Stimulated activated CD4-positive, alpha-beta T cell treated with anti-CD3 and anti-CD28 coated beads, TNF-alpha, amount 100 ng/mL, for 1 hour (primary cell): ENCODE results near the gene CNN2.

ENCODE experiments used
- DNase-seq, 3 donors: peaks; one replicate each; pipeline ENCODE4 v3.0.0-alpha.2; 2020; ENCODE audit warnings: low read depth in 3 of 3, low spot score in 1 of 3

The CNN2 gene

GRCh38 chr19:1049106-1049505 is 22.7 kb downstream of the CNN2 start:
- DNase-seq: no peak

- DNase-seq: no peak
Measured at GRCh38 chr19:1049800-1050199, 23.4 kb downstream of the CNN2 start.

- DNase-seq: no peak
Measured at GRCh38 chr19:1050989-1051788, 24.8 kb downstream of the CNN2 start.

DNA sequence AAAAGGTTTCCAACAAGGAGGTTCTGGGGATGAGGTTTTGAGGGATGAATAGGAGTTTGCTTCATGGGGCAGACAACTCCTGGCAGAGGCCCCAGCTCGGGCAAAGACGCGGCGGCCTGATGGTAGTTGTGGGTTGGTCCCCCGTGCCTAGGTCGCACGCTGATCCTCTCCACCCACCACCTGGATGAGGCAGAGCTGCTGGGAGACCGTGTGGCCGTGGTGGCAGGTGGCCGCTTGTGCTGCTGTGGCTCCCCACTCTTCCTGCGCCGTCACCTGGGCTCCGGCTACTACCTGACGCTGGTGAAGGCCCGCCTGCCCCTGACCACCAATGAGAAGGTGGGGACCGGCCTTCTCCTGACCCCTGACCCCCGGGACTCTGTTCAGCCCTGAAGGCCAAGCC is 25.4 kb downstream of the CNN2 start:
- DNase-seq: no peak

GRCh38 chr19:1052349-1052975 is 26.1 kb downstream of the CNN2 start:
- DNase-seq: no peak

DNA sequence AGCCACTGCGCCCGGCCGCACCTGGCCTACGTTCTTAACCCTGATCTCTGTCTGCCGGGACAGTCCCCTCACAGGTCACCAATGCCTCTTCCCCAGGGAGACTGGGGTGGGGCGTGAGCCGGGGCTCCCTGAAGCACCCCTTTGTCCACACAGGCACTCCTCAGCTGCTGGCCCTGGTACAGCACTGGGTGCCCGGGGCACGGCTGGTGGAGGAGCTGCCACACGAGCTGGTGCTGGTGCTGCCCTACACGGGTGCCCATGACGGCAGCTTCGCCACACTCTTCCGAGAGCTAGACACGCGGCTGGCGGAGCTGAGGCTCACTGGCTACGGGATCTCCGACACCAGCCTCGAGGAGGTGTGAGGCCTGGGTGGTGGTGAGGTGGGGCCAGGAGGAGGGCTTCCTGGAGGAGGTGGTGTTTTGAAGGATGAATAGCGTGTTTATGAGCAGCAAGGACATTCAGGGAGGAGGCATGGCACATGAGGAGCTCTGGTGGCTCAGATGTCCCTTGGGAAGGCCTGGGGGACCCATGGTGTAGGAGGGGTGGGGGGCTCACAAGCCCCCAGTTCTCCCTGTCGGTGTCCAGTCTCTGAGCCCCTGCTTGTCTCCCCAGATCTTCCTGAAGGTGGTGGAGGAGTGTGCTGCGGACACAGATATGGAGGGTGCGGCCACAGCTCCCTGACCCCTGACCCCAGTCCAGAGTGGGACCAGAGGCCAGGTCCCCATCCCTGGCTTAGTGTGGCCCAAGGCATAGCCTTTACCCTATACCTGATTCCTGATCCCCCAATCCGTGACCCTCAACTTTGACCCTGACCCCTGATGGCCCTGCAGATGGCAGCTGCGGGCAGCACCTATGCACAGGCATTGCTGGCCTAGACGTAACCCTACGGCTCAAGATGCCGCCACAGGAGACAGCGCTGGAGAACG is 27.0 kb downstream of the CNN2 start:
- no peak for DNase-seq

DNA sequence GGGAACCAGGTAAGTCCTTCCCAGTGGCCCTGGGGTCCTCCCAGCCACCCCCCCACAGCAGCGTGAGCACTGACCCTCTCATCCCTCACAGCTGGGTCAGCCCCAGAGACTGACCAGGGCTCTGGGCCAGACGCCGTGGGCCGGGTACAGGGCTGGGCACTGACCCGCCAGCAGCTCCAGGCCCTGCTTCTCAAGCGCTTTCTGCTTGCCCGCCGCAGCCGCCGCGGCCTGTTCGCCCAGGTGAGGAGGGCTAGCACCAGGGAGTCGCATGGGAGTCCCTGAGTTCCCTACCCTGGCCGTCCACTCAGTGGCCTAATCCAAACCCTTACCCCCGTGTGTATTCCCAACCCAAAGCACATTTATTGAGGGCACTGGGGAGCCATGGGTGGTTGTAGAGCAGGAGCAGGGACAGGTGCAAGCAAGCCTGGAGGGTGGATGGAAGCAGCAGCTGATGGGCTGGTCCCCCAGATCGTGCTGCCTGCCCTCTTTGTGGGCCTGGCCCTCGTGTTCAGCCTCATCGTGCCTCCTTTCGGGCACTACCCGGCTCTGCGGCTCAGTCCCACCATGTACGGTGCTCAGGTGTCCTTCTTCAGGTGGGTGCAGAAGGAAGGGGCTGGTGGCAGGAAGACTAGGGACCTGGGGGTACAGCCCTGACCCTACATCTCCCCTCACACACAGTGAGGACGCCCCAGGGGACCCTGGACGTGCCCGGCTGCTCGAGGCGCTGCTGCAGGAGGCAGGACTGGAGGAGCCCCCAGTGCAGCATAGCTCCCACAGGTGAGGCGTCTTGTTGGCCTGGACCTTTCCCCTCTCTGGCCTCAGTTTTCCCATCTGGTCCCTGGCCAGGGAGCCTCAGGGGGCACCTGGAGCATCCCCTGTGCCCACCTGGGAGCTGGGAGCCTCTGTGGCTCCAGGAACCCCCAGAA is 28.0 kb downstream of the CNN2 start:
- DNase-seq: no peak

DNA sequence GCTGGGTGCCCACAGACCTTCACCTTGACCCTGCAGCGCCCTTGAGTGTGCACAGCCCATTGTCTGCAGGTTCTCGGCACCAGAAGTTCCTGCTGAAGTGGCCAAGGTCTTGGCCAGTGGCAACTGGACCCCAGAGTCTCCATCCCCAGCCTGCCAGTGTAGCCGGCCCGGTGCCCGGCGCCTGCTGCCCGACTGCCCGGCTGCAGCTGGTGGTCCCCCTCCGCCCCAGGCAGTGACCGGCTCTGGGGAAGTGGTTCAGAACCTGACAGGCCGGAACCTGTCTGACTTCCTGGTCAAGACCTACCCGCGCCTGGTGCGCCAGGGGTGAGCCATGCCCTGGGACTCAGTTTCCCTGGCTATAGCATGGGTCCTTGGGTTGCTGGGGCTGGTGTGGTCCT is 28.6 kb downstream of the CNN2 start:
- DNase-seq: no peak

- DNase-seq: no peak
Measured at GRCh38 chr19:1055886-1056620, 29.6 kb downstream of the CNN2 start.

GRCh38 chr19:1057176-1057855 is 30.9 kb downstream of the CNN2 start:
- no peak for DNase-seq

GRCh38 chr19:1058112-1058511 is 31.7 kb downstream of the CNN2 start:
- no peak for DNase-seq

DNA sequence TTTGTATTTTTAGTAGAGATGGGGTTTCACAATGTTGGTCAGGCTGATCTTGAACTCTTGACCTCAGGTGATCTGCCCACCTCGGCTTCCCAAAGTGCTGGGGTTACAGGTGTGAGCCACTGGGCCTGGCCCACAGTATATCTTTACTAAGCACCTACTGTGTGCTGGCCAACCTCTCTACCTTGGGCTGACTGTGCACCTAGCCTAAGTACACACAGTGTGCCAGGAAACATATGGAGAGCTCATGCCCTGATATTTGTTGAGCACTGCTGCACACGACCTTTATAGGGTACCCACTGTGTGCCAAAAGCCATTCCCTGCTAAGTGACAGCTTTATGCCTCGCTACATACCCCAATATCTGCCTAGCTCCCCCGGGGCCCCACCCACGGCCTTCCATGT is 34.3 kb downstream of the CNN2 start:
- DNase-seq: no peak

- DNase-seq: no peak
Measured at GRCh38 chr19:1061987-1062386, 35.6 kb downstream of the CNN2 start.

DNA sequence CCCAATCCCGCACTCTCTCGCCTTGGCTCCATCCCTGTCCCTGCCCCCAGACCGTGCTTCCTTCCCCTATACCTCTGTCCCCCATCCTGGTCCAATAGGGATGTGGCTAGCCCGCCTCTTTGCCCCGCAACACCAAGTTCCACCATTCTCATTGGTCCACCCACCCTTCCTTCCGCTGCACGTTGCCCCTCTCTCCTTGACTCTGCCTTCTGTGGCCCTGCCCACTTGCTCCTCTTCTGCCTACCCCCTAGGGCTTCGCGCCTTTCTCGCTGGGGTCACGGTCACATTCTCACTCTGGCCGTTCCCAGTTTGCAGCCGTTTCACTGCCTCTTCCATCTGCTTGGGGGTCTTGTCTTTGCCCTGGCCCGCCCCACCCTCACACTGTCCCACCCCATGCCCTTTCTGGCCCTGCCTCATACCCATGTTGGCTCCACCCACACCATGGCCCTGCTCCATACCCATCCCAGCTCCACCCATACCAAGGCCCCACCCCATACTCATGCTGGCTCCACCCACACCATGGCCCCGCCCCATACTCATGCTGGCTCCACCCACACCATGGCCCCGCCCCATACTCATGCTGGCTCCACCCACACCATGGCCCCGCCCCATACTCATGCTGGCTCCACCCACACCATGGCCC is 36.1 kb downstream of the CNN2 start:
- DNase-seq: no peak

DNA sequence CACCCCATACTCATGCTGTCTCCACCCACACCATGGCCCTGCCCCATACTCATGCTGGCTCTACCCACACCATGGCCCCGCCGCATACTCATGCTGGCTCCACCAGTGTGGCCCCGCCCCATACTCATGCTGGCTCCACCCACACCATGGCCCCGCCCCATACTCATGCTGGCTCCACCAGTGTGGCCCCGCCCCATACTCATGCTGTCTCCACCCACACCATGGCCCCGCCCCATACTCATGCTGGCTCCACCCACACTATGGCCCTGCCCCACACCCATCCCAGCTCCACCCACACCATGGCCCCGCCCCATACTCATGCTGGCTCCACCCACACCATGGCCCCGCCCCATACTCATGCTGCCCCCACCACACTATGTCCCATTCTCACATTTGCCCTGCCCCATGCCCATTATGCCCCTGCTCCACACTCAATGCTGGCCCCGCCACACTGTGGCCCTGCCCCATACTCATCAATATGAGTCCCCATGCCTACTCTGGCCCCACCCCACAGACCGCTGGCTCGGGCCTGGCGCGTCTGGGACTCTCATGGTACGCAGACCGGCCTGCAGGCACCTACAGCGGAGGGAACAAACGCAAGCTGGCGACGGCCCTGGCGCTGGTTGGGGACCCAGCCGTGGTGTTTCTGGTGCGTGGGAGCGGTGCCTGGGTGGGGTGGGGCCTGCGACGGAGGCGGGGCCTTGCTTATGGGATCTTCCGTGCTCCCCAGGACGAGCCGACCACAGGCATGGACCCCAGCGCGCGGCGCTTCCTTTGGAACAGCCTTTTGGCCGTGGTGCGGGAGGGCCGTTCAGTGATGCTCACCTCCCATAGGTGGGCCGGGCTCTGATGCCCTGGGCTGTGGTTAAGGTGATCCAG is 36.9 kb downstream of the CNN2 start:
- DNase-seq: no peak

DNA sequence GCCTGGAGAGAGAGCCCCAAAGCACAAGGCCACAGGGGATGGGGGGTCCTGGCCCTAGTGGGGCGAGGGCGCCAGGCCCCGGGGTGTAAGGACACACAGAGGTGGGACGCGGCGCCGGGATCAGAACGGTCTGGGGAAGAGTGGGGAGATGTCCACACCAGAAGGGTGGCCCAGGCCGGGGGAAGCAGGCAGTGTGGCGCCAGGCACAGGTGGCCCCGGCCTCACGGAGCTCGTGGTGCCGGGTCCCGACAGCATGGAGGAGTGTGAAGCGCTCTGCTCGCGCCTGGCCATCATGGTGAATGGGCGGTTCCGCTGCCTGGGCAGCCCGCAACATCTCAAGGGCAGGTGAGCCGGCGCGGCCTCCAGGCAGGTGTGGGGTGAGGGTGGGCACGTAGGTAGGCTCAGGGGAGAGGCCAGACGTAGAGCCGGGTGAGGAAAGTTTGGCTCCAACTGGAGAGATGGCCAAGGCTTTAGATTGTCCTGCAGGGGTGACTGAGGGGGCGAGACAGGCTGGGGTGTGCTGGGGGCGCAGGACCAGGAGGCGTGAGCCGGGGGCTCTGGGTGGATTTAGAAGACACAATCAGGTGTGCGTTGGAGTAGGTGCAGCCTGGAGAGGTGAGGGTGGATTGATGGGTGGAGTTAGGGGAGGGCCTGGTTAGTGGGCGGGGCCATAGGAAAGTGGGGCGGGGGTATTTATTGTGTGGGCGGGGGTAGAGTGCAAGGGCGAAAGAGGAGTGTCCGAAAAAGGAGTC is 37.7 kb downstream of the CNN2 start:
- no peak for DNase-seq
